H9 (cell line): Measurements from ENCODE around the gene DNAJC1. TPM values are rescaled to one million over a fixed set of nuclear protein-coding genes. Genes with fewer than 3 reads are reported as not detected.

Source experiments
- DNase-seq: peaks from one replicate; pipeline ENCODE4 v3.0.0-alpha.2; 2017
- H2AFZ ChIP-seq: one replicate; pipeline ENCODE4 v1.6.1; 2013; ENCODE audit warnings: mild to moderate bottlenecking, low read length, control low read depth, moderate library complexity
- H2AK5ac ChIP-seq: 2 replicates; pipeline ENCODE4 v1.6.1; 2013; ENCODE audit warnings: low read length, control low read depth, mixed read lengths; ENCODE audit not compliant: insufficient read length
- H2BK120ac ChIP-seq: one replicate; pipeline ENCODE4 v1.6.1; 2013; ENCODE audit warnings: low read depth, mild to moderate bottlenecking, low read length, control low read depth, inconsistent platforms; ENCODE audit not compliant: poor library complexity, severe bottlenecking
- H2BK12ac ChIP-seq: 2 replicates; pipeline ENCODE4 v1.6.1; 2013; ENCODE audit warnings: low read length, control low read depth, mixed read lengths, low read depth; ENCODE audit not compliant: insufficient read length
- H2BK15ac ChIP-seq: 2 replicates; pipeline ENCODE4 v1.6.1; 2013; ENCODE audit warnings: low read depth, low read length, control low read depth
- H2BK20ac ChIP-seq: one replicate; pipeline ENCODE4 v1.6.1; 2013; ENCODE audit warnings: low read depth, mild to moderate bottlenecking, low read length, control low read depth, inconsistent platforms; ENCODE audit not compliant: poor library complexity, severe bottlenecking
- H2BK5ac ChIP-seq: 2 replicates; pipeline ENCODE4 v1.6.1; 2013; ENCODE audit warnings: low read length, control low read depth, mixed read lengths; ENCODE audit not compliant: insufficient read length
- H3K14ac ChIP-seq: 2 replicates; pipeline ENCODE4 v1.6.1; 2013; ENCODE audit warnings: low read length, control low read depth; ENCODE audit not compliant: insufficient read depth
- H3K18ac ChIP-seq: 2 replicates; pipeline ENCODE4 v1.6.1; 2013; ENCODE audit warnings: low read depth, mild to moderate bottlenecking, mixed read lengths, low read length, control low read depth; ENCODE audit not compliant: insufficient read length
- H3K23ac ChIP-seq: 2 replicates; pipeline ENCODE4 v1.6.1; 2013; ENCODE audit warnings: low read length, control low read depth, mixed read lengths, low read depth; ENCODE audit not compliant: insufficient read length
- H3K23me2 ChIP-seq: 2 replicates; pipeline ENCODE4 v1.6.1; 2013; ENCODE audit warnings: low read depth, mild to moderate bottlenecking, mixed read lengths, low read length, control low read depth; ENCODE audit not compliant: insufficient read length, poor library complexity, severe bottlenecking
- H3K27ac ChIP-seq: 2 replicates; pipeline ENCODE4 v1.5.1; 2013; ENCODE audit warnings: low read length, control low read depth, mixed read lengths, low read depth; ENCODE audit not compliant: insufficient read length
- H3K27me3 ChIP-seq: 2 replicates; pipeline ENCODE4 v1.6.1; 2013; ENCODE audit warnings: low read length, control low read depth, inconsistent platforms; ENCODE audit not compliant: insufficient read depth
- H3K4ac ChIP-seq: 2 replicates; pipeline ENCODE4 v1.6.1; 2013; ENCODE audit warnings: low read depth, mild to moderate bottlenecking, control low read depth, inconsistent platforms, low read length, moderate library complexity
- H3K4me1 ChIP-seq: 2 replicates; pipeline ENCODE4 v1.6.1; 2013; ENCODE audit warnings: low read length, control low read depth, inconsistent platforms; ENCODE audit not compliant: insufficient read depth
- H3K4me2 ChIP-seq: 2 replicates; pipeline ENCODE4 v1.6.1; 2013; ENCODE audit warnings: low read length, control low read depth, mixed read lengths; ENCODE audit not compliant: insufficient read length, insufficient read depth
- H3K56ac ChIP-seq: 2 replicates; pipeline ENCODE4 v1.6.1; 2013; ENCODE audit warnings: low read depth, mild to moderate bottlenecking, mixed read lengths, low read length, control low read depth; ENCODE audit not compliant: insufficient read length
- H3K79me1 ChIP-seq: 2 replicates; pipeline ENCODE4 v1.6.1; 2013; ENCODE audit warnings: low read depth, mild to moderate bottlenecking, moderate library complexity, low read length, control low read depth, inconsistent platforms; ENCODE audit not compliant: insufficient read depth, poor library complexity, severe bottlenecking
- H3K79me2 ChIP-seq: 2 replicates; pipeline ENCODE4 v1.6.1; 2013; ENCODE audit warnings: low read length, control low read depth, inconsistent platforms; ENCODE audit not compliant: insufficient read depth
- H3K9ac ChIP-seq: 2 replicates; pipeline ENCODE4 v1.6.1; 2013; ENCODE audit warnings: low read length, control low read depth, mixed read lengths; ENCODE audit not compliant: insufficient read length; ENCODE audit errors: extremely low read depth
- H3K9me3 ChIP-seq: one replicate; pipeline ENCODE4 v1.6.1; 2013; ENCODE audit warnings: low read depth, low read length, inconsistent platforms; ENCODE audit not compliant: control insufficient read depth
- H3T11ph ChIP-seq: one replicate; pipeline ENCODE4 v1.6.1; 2013; ENCODE audit warnings: mild to moderate bottlenecking, low read length, control low read depth, inconsistent platforms
- H4K20me1 ChIP-seq: one replicate; pipeline ENCODE4 v1.6.1; 2013; ENCODE audit not compliant: control insufficient read depth, insufficient read length, insufficient read depth
- H4K5ac ChIP-seq: 2 replicates; pipeline ENCODE4 v1.6.1; 2013; ENCODE audit warnings: low read depth, mild to moderate bottlenecking, mixed read lengths, low read length, control low read depth; ENCODE audit not compliant: insufficient read length
- H4K8ac ChIP-seq: replicated peaks from 2 replicates; pipeline ENCODE4 v1.6.1; 2013; ENCODE audit warnings: low read length, control low read depth, mixed read lengths, low read depth; ENCODE audit not compliant: insufficient read length
- H4K91ac ChIP-seq: 2 replicates; pipeline ENCODE4 v1.6.1; 2013; ENCODE audit warnings: low read depth, mild to moderate bottlenecking, moderate library complexity, mixed read lengths, low read length, control low read depth; ENCODE audit not compliant: insufficient read length
- H3K27ac Mint-ChIP-seq, 3 experiments: 2 replicates in 2 of 3; 3 replicates in 1 of 3; pipeline ENCODE4 v1.8.0; 2020 to 2021; ENCODE audit warnings: mixed read lengths in 3 of 3, mild to moderate bottlenecking in 1 of 3, moderate library complexity in 1 of 3
- H3K27me3 Mint-ChIP-seq: 2 replicates; pipeline ENCODE4 v1.8.0; 2021; ENCODE audit warnings: low read depth, mild to moderate bottlenecking, moderate library complexity, mixed read lengths
- H3K36me3 Mint-ChIP-seq, 3 experiments: 2 replicates in 2 of 3; 3 replicates in 1 of 3; pipeline ENCODE4 v1.8.0; 2020 to 2021; ENCODE audit warnings: low read depth in 3 of 3, mixed read lengths in 3 of 3; ENCODE audit not compliant: insufficient read depth in 1 of 3
- H3K4me1 Mint-ChIP-seq, 2 experiments: 2 replicates each; pipeline ENCODE4 v1.8.0; 2020; ENCODE audit warnings: mixed read lengths in 2 of 2
- H3K4me3 Mint-ChIP-seq, 2 experiments: 2 replicates in 1 of 2; 3 replicates in 1 of 2; pipeline ENCODE4 v1.8.0; 2020 to 2021; ENCODE audit warnings: mild to moderate bottlenecking in 2 of 2, mixed read lengths in 2 of 2, moderate library complexity in 1 of 2
- H3K9me3 Mint-ChIP-seq, 2 experiments: 2 replicates in 1 of 2; 3 replicates in 1 of 2; pipeline ENCODE4 v1.8.0; 2020; ENCODE audit warnings: mild to moderate bottlenecking in 2 of 2, mixed read lengths in 2 of 2, moderate library complexity in 1 of 2
- CTCF ChIP-seq: fragments of 200-600 bp; sonication (generic); conservative IDR thresholded peaks from 3 replicates; pipeline ENCODE4 v1.8.0; 2021; ENCODE audit warnings: antibody characterized with exemption, mild to moderate bottlenecking
- WGBS: extraction: QIAGEN DNeasy Blood & Tissue Kit; methylation state at CpG from one replicate; pipeline ENCODE4 v1.1.7; 2013; ENCODE audit warnings: missing lambda C conversion rate, low lambda C conversion rate, mixed read lengths; ENCODE audit not compliant: insufficient read length; ENCODE audit errors: extremely low coverage; 5-methylcytosine and 5-hydroxymethylcytosine counted together
- total RNA-seq: library from RNA; stranded (reverse); gene quantifications from 2 replicates; pipeline ENCODE4 v1.2.1, GENCODE V29; 2021

DNAJC1 gene
- total RNA-seq, 1 experiment from 2014 or later, result 11.2 TPM

GRCh38 chr10:21827308-21827707 lies 176.2 kb downstream of the DNAJC1 start:
- Histone ChIP-seq H3K79me2 (no peaks in the 10 kb centered on the region), H3K23ac (no peak overlapping the region), H3T11ph (no peak overlapping the region), H2BK120ac (no peak overlapping the region), H3K56ac (no peak overlapping the region), H4K5ac (no peak overlapping the region), H3K18ac (no peak overlapping the region), H3K4me1 (no peaks in the 10 kb centered on the region), H2BK12ac (no peak overlapping the region), H3K9me3 (peaks cover 8% of the 10 kb centered on the region), H2BK5ac (no peak overlapping the region), H3K27me3 (no peaks in the 10 kb centered on the region), H4K91ac (no peak overlapping the region), H4K20me1 (no peaks in the 10 kb centered on the region), H3K9ac (no peak overlapping the region), H4K8ac (no peak overlapping the region), H3K23me2 (no peaks in the 10 kb centered on the region), H3K14ac (no peak overlapping the region), H3K4me2 (no peak overlapping the region), H2AK5ac (no peak overlapping the region), H3K79me1 (no peaks in the 10 kb centered on the region), H3K27ac (no peak overlapping the region), H2AFZ (no peak overlapping the region), H3K4ac (no peak overlapping the region), H2BK20ac (no peak overlapping the region), H2BK15ac (no peak overlapping the region)
- no peaks in the 10 kb centered on the region for H3K4me1 Mint-ChIP-seq
- no peak for DNase-seq
- H3K36me3 Mint-ChIP-seq, result peaks cover 42 to 60% (median 47%) of the 10 kb centered on the region in 3 experiments
- H3K4me3 Mint-ChIP-seq, result no peak overlapping the region
- no peak for TF ChIP-seq CTCF
- H3K27me3 Mint-ChIP-seq, result no peaks in the 10 kb centered on the region
- no CpG with 5 or more reads among the region's 3 CpGs for WGBS
- H3K9me3 Mint-ChIP-seq, result peaks cover 63 to 67% of the 10 kb centered on the region in 2 experiments
- no peak overlapping the region for H3K27ac Mint-ChIP-seq
